DND-41 (cell line): ENCODE results near the gene DUSP15.

Experiments
- EZH2 ChIP-seq: IDR thresholded peaks from 3 replicates; pipeline ENCODE4 v1.6.1; 2012; ENCODE audit warnings: borderline replicate concordance, low read depth, mild to moderate bottlenecking, moderate library complexity, low read length, inconsistent platforms; ENCODE audit not compliant: severe bottlenecking
- TF ChIP-seq, protein P1 (sequence below): IDR thresholded peaks from 2 replicates; pipeline ENCODE4 v1.5.1; 2012; ENCODE audit warnings: borderline replicate concordance, low read length, moderate library complexity, mild to moderate bottlenecking; ENCODE audit not compliant: poor library complexity, severe bottlenecking; ENCODE audit errors: extremely low read depth

DNA sequence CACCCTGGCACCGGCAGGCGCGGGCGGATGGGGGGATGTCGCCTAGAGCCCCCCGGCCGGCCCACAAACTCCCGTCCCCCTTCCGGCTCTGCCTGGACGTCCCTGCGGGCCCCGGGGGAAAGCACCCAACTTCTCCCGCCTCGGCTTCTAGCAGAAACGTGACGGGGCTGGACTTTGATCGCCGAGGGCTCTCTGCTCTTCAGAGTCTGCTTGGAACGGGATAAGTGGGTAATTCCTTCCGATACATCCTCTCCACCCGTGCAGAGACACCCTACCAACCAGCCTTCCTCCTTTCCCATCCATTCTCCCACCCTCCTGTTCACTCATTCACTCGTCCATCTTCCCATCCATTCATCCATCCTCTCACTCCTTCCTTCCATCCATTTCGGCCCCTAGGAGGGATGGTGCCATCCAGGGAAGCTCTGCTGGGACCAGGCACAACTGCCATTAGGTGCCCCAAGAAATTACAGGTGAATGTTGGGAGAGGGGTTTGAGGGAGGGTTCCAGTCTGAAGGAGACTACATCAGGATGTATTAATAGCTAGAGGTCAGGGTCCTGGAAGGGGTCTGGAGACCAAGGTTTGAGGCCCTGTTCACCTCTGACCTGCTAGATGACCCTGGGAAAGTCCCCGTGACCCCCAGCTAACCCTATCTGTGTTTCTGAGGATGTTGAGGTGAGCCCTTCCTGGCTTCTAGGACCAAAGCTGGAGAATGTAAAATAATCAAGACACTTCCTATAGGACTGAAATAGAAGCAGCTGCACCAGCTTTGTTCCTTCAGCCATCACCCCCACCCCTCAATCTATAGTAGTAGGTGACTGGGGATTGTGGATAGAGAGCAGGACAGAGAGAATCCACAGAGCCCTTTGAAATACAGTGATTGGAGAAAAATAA is 645 bp upstream of the DUSP15 start:
- TF ChIP-seq, protein P1, sequence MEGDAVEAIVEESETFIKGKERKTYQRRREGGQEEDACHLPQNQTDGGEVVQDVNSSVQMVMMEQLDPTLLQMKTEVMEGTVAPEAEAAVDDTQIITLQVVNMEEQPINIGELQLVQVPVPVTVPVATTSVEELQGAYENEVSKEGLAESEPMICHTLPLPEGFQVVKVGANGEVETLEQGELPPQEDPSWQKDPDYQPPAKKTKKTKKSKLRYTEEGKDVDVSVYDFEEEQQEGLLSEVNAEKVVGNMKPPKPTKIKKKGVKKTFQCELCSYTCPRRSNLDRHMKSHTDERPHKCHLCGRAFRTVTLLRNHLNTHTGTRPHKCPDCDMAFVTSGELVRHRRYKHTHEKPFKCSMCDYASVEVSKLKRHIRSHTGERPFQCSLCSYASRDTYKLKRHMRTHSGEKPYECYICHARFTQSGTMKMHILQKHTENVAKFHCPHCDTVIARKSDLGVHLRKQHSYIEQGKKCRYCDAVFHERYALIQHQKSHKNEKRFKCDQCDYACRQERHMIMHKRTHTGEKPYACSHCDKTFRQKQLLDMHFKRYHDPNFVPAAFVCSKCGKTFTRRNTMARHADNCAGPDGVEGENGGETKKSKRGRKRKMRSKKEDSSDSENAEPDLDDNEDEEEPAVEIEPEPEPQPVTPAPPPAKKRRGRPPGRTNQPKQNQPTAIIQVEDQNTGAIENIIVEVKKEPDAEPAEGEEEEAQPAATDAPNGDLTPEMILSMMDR: no peak
- no peak for TF ChIP-seq EZH2
